Measurements from ENCODE around the gene KCNG3. TPM values are rescaled to one million over a fixed set of nuclear protein-coding genes. Genes with fewer than 3 reads are reported as not detected.

Gene KCNG3
- polyA plus RNA-seq, 1 donor: not detected

GRCh38 chr2:42486145-42486906 lies 7.5 kb downstream of the KCNG3 start:
- no peak for DNase-seq (ENCODE audit: low read depth)

GRCh38 chr2:42480402-42480801 lies 13.4 kb downstream of the KCNG3 start:
- DNase-seq (ENCODE audit: low read depth): no peak

GRCh38 chr2:42474765-42475454 lies 18.9 kb downstream of the KCNG3 start:
- no peak for DNase-seq (ENCODE audit: low read depth)

GRCh38 chr2:42470706-42471105 lies 23.1 kb downstream of the KCNG3 start:
- no peak for DNase-seq (ENCODE audit: low read depth)

- no peak for DNase-seq (ENCODE audit: low read depth)
Measured at GRCh38 chr2:42464631-42465030, 29.2 kb downstream of the KCNG3 start.

- DNase-seq (ENCODE audit: low read depth): no peak
Measured at GRCh38 chr2:42463570-42463969, 30.2 kb downstream of the KCNG3 start.

GRCh38 chr2:42459296-42459695 lies 34.5 kb downstream of the KCNG3 start:
- no peak for DNase-seq (ENCODE audit: low read depth)

GRCh38 chr2:42458396-42458795 lies 35.4 kb downstream of the KCNG3 start:
- no peak for DNase-seq (ENCODE audit: low read depth)

- no peak for DNase-seq (ENCODE audit: low read depth)
Measured at GRCh38 chr2:42457011-42457410, 36.8 kb downstream of the KCNG3 start.

- no peak for DNase-seq (ENCODE audit: low read depth)
Measured at GRCh38 chr2:42456126-42456839, 37.5 kb downstream of the KCNG3 start.

GRCh38 chr2:42452545-42452944 lies 41.2 kb downstream of the KCNG3 start:
- DNase-seq (ENCODE audit: low read depth): no peak

- no peak for DNase-seq (ENCODE audit: low read depth)
Measured at GRCh38 chr2:42450136-42450535, 43.6 kb downstream of the KCNG3 start.

GRCh38 chr2:42449163-42450087 lies 44.4 kb downstream of the KCNG3 start:
- DNase-seq (ENCODE audit: low read depth): no peak

- no peak for DNase-seq (ENCODE audit: low read depth)
Measured at GRCh38 chr2:42448163-42448562, 45.6 kb downstream of the KCNG3 start.

- DNase-seq (ENCODE audit: low read depth): no peak
Measured at GRCh38 chr2:42446503-42447271, 47.1 kb downstream of the KCNG3 start.

- no peak for DNase-seq (ENCODE audit: low read depth)
Measured at GRCh38 chr2:42443718-42444399, 49.9 kb downstream of the KCNG3 start.

GRCh38 chr2:42442774-42443173 lies 51.0 kb downstream of the KCNG3 start:
- no peak for DNase-seq (ENCODE audit: low read depth)

GRCh38 chr2:42438685-42439084 lies 55.1 kb downstream of the KCNG3 start:
- no peak for DNase-seq (ENCODE audit: low read depth)

- no peak for DNase-seq (ENCODE audit: low read depth)
Measured at GRCh38 chr2:42436370-42436769, 57.4 kb downstream of the KCNG3 start.

- no peak for DNase-seq (ENCODE audit: low read depth)
Measured at GRCh38 chr2:42435628-42436027, 58.2 kb downstream of the KCNG3 start.

Data from forelimb muscle (tissue), 1 donor.